HepG2 (cell line): ENCODE measurements around the gene C1orf35. TPM values are rescaled to one million over a fixed set of nuclear protein-coding genes. Genes with fewer than 3 reads are reported as not detected.

ENCODE experiments used
- ATAC-seq: fragments of 200-7000 bp; cut with Tn5 transposase; 3 replicates; pipeline ENCODE4 v1.9.1; 2020; ENCODE audit warnings: mild to moderate bottlenecking, moderate library complexity
- BruUV-seq: library from RNA; stranded (reverse); fragments of 400-500 nt; replicated peaks from 2 replicates; lab custom pipeline; 2021; lab: Mats Ljungman, UMichigan
- CTCF ChIA-PET: fragments of 300-600 bp; formaldehyde crosslinking; extraction: SDS; loops from one replicate; lab custom pipeline; 2021; ENCODE audit warnings: low total read pairs, inconsistent platforms, low intra/inter-chr PET ratio; lab: Yijun Ruan, JAX
- POLR2A ChIA-PET: fragments of 350-600 bp; sonication (Branson Sonifier 250); formaldehyde crosslinking; loops from one replicate; lab custom pipeline; 2020; ENCODE audit warnings: antibody characterized with exemption, inconsistent platforms; lab: Yijun Ruan, JAX
- DNase-seq: peaks from one replicate; pipeline ENCODE4 v3.0.0-alpha.2; 2015; ENCODE audit warnings: low spot score
- FAIRE-seq: peaks from 3 replicates; lab custom pipeline; 2011; peaks lifted over from hg19 to GRCh38; lab: Jason Lieb, UNC
- H2AFZ ChIP-seq: one replicate; pipeline ENCODE4 v1.6.1; 2011; ENCODE audit warnings: low read length, inconsistent platforms
- H3K27ac ChIP-seq: fragments of 300-600 bp; 3 replicates; pipeline ENCODE4 v1.8.0; 2011; ENCODE audit warnings: mixed run types, mild to moderate bottlenecking, mixed read lengths, low read length, inconsistent platforms; ENCODE audit not compliant: insufficient read depth; ENCODE audit errors: extremely low read length
- H3K27me3 ChIP-seq, 2 experiments: fragments of 200-600 bp in 1 of 2; 2 replicates in 1 of 2; 3 replicates in 1 of 2; pipeline versions ENCODE4 v1.6.0 to v1.8.0; 2011; ENCODE audit warnings: low read length in 2 of 2, mild to moderate bottlenecking in 2 of 2, moderate library complexity in 2 of 2, inconsistent platforms in 1 of 2; ENCODE audit not compliant: insufficient read depth in 2 of 2, control insufficient read depth in 1 of 2
- H3K36me3 ChIP-seq, 2 experiments: fragments of 200-600 bp in 1 of 2; replicated peaks in 1 of 2; 2 replicates in 1 of 2; 3 replicates in 1 of 2; pipeline versions ENCODE4 v1.5.1 to v1.8.0; 2011; ENCODE audit warnings: low read length in 2 of 2, inconsistent platforms in 1 of 2; ENCODE audit not compliant: insufficient read depth in 2 of 2, control insufficient read depth in 1 of 2
- H3K4me1 ChIP-seq: 2 replicates; pipeline ENCODE4 v1.5.1; 2012; ENCODE audit warnings: low read length, inconsistent platforms; ENCODE audit not compliant: insufficient read depth
- H3K4me2 ChIP-seq: 2 replicates; pipeline ENCODE4 v1.6.0; 2011; ENCODE audit warnings: low read depth, low read length, inconsistent platforms
- H3K4me3 ChIP-seq, 3 experiments: fragments of 200-600 bp in 1 of 3; sonication (generic), shearing (Covaris generic) in 1 of 3; replicated peaks in 1 of 3; 2 replicates each; pipeline ENCODE4 v1.5.1; 2011 to 2016; ENCODE audit warnings: low read length in 3 of 3, inconsistent platforms in 2 of 3, low read depth in 2 of 3, mild to moderate bottlenecking in 2 of 3, control low read depth in 1 of 3, mixed read lengths in 1 of 3; ENCODE audit not compliant: insufficient read depth in 1 of 3
- H3K79me2 ChIP-seq: one replicate; pipeline ENCODE4 v1.6.1; 2011; ENCODE audit warnings: low read length, inconsistent platforms; ENCODE audit not compliant: insufficient read depth
- H3K9ac ChIP-seq: 2 replicates; pipeline ENCODE4 v1.6.0; 2011; ENCODE audit warnings: mild to moderate bottlenecking, low read depth, low read length, inconsistent platforms; ENCODE audit not compliant: insufficient read depth
- H3K9me3 ChIP-seq: 2 replicates; pipeline ENCODE4 v1.5.1; 2012; ENCODE audit warnings: mild to moderate bottlenecking, low read length
- H4K20me1 ChIP-seq: 2 replicates; pipeline ENCODE4 v1.6.0; 2011; ENCODE audit warnings: inconsistent platforms, mild to moderate bottlenecking, low read length, moderate library complexity; ENCODE audit not compliant: insufficient read depth
- CCAR2 ChIP-seq: fragments of 200-400 bp; formaldehyde crosslinking; optimal IDR thresholded peaks from 2 replicates; pipeline ENCODE3; 2018; ENCODE audit warnings: low read depth, mild to moderate bottlenecking, low read length, moderate library complexity
- CCDC6 ChIP-seq: sonication (generic); formaldehyde crosslinking; IDR thresholded peaks from 2 replicates; pipeline ENCODE4 v1.8.1; 2022; ENCODE audit warnings: mild to moderate bottlenecking, missing genetic modification reagents, moderate library complexity
- FOXP1 ChIP-seq, 2 experiments: fragments of 450-650 bp in 1 of 2; IDR thresholded peaks; 2 replicates each; pipeline ENCODE4 v1.6.1; 2017 to 2018; ENCODE audit warnings: antibody characterized with exemption in 1 of 2
- GMEB2 ChIP-seq: IDR thresholded peaks from 2 replicates; pipeline ENCODE4 v1.6.1; 2016; ENCODE audit warnings: missing biosample characterization, missing genetic modification reagents, low read depth
- HIVEP1 ChIP-seq: sonication (generic); formaldehyde crosslinking; IDR thresholded peaks from 2 replicates; pipeline ENCODE4 v1.4.0; 2020; ENCODE audit warnings: mild to moderate bottlenecking, missing genetic modification reagents
- HMGA1 ChIP-seq: sonication (generic); formaldehyde crosslinking; conservative IDR thresholded peaks from 2 replicates; pipeline ENCODE4 v1.4.0; 2020; ENCODE audit warnings: missing genetic modification reagents
- KDM3A ChIP-seq: IDR thresholded peaks from 2 replicates; pipeline ENCODE4 v1.6.1; 2018; ENCODE audit warnings: low read depth, missing compliant biosample characterization
- MIER2 ChIP-seq: IDR thresholded peaks from 2 replicates; pipeline ENCODE4 v1.6.1; 2016; ENCODE audit warnings: missing biosample characterization, missing genetic modification reagents
- POLR2AphosphoS2 ChIP-seq: IDR thresholded peaks from 2 replicates; pipeline ENCODE4 v1.6.1; 2011; ENCODE audit warnings: low read depth, low read length, improper control_type of control experiment
- SMARCE1 ChIP-seq: fragments of 450-650 bp; IDR thresholded peaks from 2 replicates; pipeline ENCODE4 v1.6.1; 2017; ENCODE audit warnings: borderline replicate concordance
- STAT5B ChIP-seq: sonication (generic); formaldehyde crosslinking; IDR thresholded peaks from 2 replicates; pipeline ENCODE4 v1.4.0; 2020; ENCODE audit warnings: missing genetic modification reagents
- TOE1 ChIP-seq: sonication (generic); formaldehyde crosslinking; IDR thresholded peaks from 2 replicates; pipeline ENCODE4 v1.4.0; 2020; ENCODE audit warnings: mild to moderate bottlenecking, missing genetic modification reagents
- ZC3H13 ChIP-seq: sonication (generic); formaldehyde crosslinking; IDR thresholded peaks from 2 replicates; pipeline ENCODE4 v1.8.1; 2023; ENCODE audit warnings: mild to moderate bottlenecking, missing genetic modification reagents, moderate library complexity
- ZFYVE20 ChIP-seq: sonication (generic); formaldehyde crosslinking; IDR thresholded peaks from 2 replicates; pipeline ENCODE4 v1.8.0; 2023; ENCODE audit warnings: low read depth, mild to moderate bottlenecking, moderate library complexity, missing genetic modification reagents, borderline replicate concordance
- ZNF256 ChIP-seq: sonication (generic); formaldehyde crosslinking; conservative IDR thresholded peaks from 2 replicates; pipeline ENCODE4 v1.4.0; 2020; ENCODE audit warnings: missing genetic modification reagents
- ZNF546 ChIP-seq: sonication (generic); formaldehyde crosslinking; conservative IDR thresholded peaks from 2 replicates; pipeline ENCODE4 v1.8.1; 2023; ENCODE audit warnings: mild to moderate bottlenecking, missing genetic modification reagents
- ZNF567 ChIP-seq: sonication (generic); formaldehyde crosslinking; IDR thresholded peaks from 2 replicates; pipeline ENCODE4 v1.8.1; 2023; ENCODE audit warnings: mild to moderate bottlenecking, missing genetic modification reagents, borderline replicate concordance
- ZNF660 ChIP-seq: sonication (generic); formaldehyde crosslinking; IDR thresholded peaks from 2 replicates; pipeline ENCODE4 v1.5.1; 2020; ENCODE audit warnings: mild to moderate bottlenecking, low read depth, missing genetic modification reagents, borderline replicate concordance
- WGBS: methylation state at CpG from one replicate; pipeline ENCODE4 v1.1.6; 2017; ENCODE audit warnings: low lambda C conversion rate; 5-methylcytosine and 5-hydroxymethylcytosine counted together
- in situ Hi-C: cut with HindIII; loops from 2 replicates; pipeline ENCODE4 v1.10.0; 2017; ENCODE audit warnings: low pct_unique_long_range_greater_than_20kb; ENCODE audit not compliant: extremely low pct_ligation_motif_present
- intact Hi-C: fragments of 100-400 bp; cut with micrococcal nuclease; formaldehyde crosslinking; loops from one replicate; pipeline ENCODE4 v1.10.0; 2022; ENCODE audit not compliant: unreplicated experiment
- polyA plus RNA-seq, 8 experiments: library from polyadenylated mRNA; depleted of rRNA in 3 of 8; stranded (reverse) in 7 of 8; unstranded in 1 of 8; fragments of >200 nt; fragmentation: Illumina TruSeq in 4 of 8; extraction: Trizol in 4 of 8; gene quantifications; 2 replicates each; pipeline versions ENCODE4 v1.2.1 to v1.2.3, GENCODE V29; 2011 to 2016; ENCODE audit warnings: low read depth in 4 of 8, missing spikeins in 1 of 8, mixed read lengths in 1 of 8; ENCODE audit not compliant: insufficient read depth in 1 of 8
- total RNA-seq, 5 experiments: library from RNA; depleted of rRNA; stranded (reverse); fragments of >200 nt; fragmentation: Illumina TruSeq; extraction: Trizol; gene quantifications; 2 replicates each; pipeline ENCODE4 v1.2.3, GENCODE V29; 2016; ENCODE audit warnings: low read depth in 1 of 5
- TF ChIP-seq, protein P1 (sequence below): sonication (generic); formaldehyde crosslinking; IDR thresholded peaks from 2 replicates; pipeline ENCODE4 v1.8.0; 2022; ENCODE audit warnings: missing genetic modification reagents, low read depth, mild to moderate bottlenecking, borderline replicate concordance

The C1orf35 gene
- total and polyA plus RNA-seq, 2 of the 13 experiments (the other 11 are each of a cell fraction or from before 2014, with no cell fraction given) = 8.1 to 19.3 TPM

DNA sequence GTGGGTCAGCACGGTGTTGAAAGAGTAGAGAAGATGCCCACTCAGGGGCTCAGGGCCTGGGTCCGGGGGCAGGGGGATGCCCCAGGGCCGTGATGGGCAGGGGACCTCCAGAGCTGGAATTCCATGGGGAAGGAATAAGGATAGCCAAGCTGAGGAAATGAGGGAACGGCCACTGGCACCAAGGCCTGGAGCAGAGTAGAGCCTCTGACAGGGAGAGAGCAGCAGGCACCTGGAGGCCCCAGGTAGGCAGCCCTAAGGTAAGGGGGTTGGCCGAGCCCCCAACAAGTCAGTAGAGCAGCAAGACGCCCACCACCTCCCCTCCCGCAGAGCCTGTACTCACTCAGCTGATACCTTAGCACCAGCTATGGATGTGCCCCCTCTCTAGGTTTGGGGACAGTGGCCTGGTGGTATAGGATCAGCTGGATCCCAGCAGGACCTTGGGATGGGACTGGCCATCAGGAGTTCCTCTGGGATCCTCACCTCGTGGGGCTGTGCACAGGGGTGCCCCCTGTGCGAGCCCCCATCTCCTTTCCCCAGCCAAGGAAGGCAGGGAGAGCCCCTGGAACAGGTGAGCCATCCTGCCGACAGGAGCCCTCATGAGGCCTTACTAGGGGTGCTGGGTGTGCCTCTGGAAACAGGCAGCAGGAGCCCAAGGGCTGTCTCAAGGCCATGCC lies 41.6 kb downstream of the C1orf35 start (continued):
- TF ChIP-seq TOE1 (CRISPR knock-in tag) (no peak), MIER2 (CRISPR knock-in tag) (no peak), CCAR2 (no peak), POLR2AphosphoS2 (no peak)
- TF ChIP-seq, protein P1, sequence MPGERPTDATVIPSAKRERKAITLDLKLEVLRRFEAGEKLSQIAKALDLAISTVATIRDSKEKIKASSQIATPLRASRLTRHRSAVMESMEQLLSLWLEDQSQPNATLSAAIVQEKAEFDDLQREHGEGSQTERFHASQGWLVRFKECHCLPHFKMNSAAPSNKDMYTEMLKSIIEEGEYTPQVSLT (CRISPR knock-in tag) = no peak

DNA sequence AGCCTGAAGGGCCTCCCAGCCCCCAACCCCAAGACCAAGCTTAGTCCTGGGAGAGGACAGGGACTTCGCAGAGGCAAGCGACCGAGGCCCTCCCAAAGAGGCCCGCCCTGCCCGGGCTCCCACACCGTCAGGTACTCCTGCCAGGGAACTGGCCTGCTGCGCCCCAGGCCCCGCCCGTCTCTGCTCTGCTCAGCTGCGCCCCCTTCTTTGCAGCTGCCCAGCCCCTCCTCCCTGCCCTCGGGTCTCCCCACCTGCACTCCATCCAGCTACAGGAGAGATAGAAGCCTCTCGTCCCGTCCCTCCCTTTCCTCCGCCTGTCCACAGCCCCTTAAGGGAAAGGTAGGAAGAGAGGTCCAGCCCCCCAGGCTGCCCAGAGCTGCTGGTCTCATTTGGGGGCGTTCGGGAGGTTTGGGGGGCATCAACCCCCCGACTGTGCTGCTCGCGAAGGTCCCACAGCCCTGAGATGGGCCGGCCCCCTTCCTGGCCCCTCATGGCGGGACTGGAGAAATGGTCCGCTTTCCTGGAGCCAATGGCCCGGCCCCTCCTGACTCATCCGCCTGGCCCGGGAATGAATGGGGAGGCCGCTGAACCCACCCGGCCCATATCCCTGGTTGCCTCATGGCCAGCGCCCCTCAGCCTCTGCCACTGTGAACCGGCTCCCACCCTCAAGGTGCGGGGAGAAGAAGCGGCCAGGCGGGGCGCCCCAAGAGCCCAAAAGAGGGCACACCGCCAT lies 42.5 kb downstream of the C1orf35 start:
- in situ Hi-C loops = no loop called here
- Histone ChIP-seq H2AFZ (no peak overlapping the region), H3K79me2 (no peaks in the 10 kb centered on the region), H4K20me1 (no peaks in the 10 kb centered on the region), H3K27me3 (peaks cover 8 to 38% of the 10 kb centered on the region in 2 experiments; a peak in 4 of 5 replicates), H3K9ac (no peak overlapping the region), H3K4me3 (no peak overlapping the region), H3K27ac (no peak overlapping the region), H3K4me1 (no peaks in the 10 kb centered on the region), H3K4me2 (no peak overlapping the region), H3K36me3 (no peaks in the 10 kb centered on the region), H3K9me3 (no peaks in the 10 kb centered on the region)
- 40% methylated on average over 18 of the region's 34 CpGs for WGBS
- no TSS peak for BruUV-seq
- POLR2A ChIA-PET = no interaction called here
- FAIRE-seq (no peak), DNase-seq (no peak), ATAC-seq (no peak)
- CTCF ChIA-PET = no interaction called here
- intact Hi-C loops = no loop called here
- no peak for TF ChIP-seq ZNF660
- TF ChIP-seq ZFYVE20 = no peak
- no peak for TF ChIP-seq SMARCE1
- no peak for TF ChIP-seq ZNF567 (CRISPR knock-in tag)
- no peak for TF ChIP-seq HIVEP1
- no peak for TF ChIP-seq ZNF546 (CRISPR knock-in tag)
- TF ChIP-seq HMGA1 (CRISPR knock-in tag) = no peak
- no peak for TF ChIP-seq GMEB2
- no peak for TF ChIP-seq CCDC6 (CRISPR knock-in tag)
- TF ChIP-seq STAT5B (CRISPR knock-in tag) = no peak
- TF ChIP-seq ZNF256 (CRISPR knock-in tag) = no peak
- TF ChIP-seq KDM3A (CRISPR knock-in tag) = no peak
- TF ChIP-seq FOXP1 (IDR thresholded peaks at IDR 0.05) = no peak
- no peak for TF ChIP-seq FOXP1 (CRISPR knock-in tag; IDR thresholded peaks at IDR 0.05)
- no peak for TF ChIP-seq ZC3H13 (CRISPR knock-in tag)
